Right lung (tissue), 5 donors: ENCODE measurements around the gene EDEM3. TPM values are rescaled to one million over a fixed set of nuclear protein-coding genes. Genes with fewer than 3 reads are reported as not detected.
"Not testable (repeated sequence)": the region's sequence is repeated elsewhere in the genome, so short reads cannot be mapped to it uniquely, and the experiment has no call there.

Source experiments
- DNase-seq, 2 donors: peaks; one replicate each; pipeline ENCODE4 v3.0.0-alpha.2; 2013
- polyA plus RNA-seq, 5 donors: library from polyadenylated mRNA; unstranded; fragments of 120-200 nt; gene quantifications; one replicate each; pipeline versions ENCODE4 v1.2.1 to v1.2.3, GENCODE V29; 2013; ENCODE audit warnings: inconsistent platforms in 1 of 5, low replicate concordance in 1 of 5; ENCODE audit not compliant: insufficient read length in 5 of 5, insufficient read depth in 1 of 5

Gene EDEM3
- polyA plus RNA-seq, 5 donors: 24.8 to 37.6 (median 33.8) TPM

DNA sequence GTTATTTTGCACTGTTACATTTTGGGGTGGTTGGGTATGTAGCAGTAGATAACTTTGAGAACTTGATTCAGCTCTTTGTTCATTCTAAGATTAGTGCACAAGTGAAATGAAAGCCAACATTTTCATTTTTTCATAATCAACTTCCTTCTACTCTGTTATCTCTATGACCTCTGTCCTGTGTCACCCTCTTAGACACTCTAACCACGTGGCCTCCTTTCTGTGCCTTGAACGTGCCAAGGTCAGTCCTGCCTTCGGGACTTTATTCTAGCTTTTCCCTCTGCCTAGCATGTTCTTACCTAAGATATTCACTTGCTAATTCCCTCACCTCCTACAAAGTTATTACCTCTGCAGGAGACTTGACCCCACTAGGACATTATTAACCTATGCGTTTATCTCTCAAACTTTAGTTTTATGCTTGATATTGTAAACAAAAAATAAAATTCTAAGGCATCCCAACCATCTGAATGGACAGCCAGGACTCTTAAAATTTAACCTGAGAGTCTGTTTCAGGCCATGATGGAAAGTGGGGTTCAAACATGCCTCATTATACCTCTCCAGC lies 19.2 kb upstream of the EDEM3 start:
- DNase-seq: no peak

DNA sequence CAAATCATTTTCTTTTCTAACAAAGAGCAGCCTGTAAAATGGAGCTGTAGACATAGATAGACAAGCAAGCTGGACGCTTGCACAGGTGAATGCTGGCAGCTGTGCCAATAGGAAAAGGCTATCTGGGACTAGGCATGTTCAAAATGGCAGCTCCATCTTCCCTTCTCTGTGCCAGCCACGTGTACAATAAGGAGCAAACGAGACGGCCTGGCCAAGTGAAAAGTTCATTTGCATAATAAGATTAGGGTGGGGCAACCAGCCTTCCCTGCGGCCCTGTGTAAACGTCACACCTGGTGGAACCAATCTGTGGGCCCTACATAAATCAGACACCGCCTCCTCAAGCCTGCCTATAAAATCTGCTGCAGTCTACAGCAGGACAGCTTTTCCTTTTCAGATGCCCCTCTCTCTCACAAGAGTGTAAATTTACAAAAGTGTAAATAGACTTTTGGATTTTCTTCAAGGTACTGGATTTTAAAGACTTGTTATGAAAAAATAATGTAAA lies 16.6 kb upstream of the EDEM3 start:
- DNase-seq: no peak

DNA sequence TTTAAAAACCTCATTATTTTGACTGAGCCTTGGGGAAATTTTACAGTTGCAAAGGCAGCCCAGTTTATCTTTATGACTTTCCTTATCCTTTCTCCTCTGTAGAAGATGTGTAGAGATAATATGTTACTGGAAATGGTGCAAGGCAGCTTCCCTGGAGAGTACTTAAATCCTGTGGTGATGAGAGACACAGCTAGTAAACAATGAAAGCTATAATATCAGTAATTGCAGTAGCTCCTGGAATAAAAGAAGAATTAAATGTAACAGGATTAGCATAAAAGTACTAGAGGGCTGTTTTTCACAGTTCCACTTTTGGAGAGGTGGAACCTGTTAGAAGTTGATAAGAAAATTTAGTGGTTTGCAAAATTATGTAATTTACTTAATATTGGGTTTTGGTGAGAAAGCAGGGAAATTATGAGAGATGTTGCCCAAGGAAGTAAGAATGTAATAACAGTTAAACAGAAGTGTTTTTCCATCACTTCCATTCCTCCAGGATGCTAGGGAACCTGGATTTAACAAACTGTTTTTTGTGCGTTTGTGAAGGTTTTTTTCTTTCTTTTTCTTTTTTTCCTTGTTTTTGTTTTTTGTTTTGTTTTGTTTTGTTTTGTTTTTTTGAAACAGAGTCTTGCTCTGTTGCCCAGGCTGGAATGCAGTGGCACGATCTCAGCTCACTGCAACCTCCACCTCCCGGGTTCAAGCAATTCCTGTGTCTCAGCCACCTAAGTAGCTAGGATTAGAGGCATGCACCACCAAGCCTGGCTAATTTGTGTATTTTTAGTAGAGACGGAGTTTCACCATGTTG lies 15.7 kb upstream of the EDEM3 start:
- no peak for DNase-seq

DNA sequence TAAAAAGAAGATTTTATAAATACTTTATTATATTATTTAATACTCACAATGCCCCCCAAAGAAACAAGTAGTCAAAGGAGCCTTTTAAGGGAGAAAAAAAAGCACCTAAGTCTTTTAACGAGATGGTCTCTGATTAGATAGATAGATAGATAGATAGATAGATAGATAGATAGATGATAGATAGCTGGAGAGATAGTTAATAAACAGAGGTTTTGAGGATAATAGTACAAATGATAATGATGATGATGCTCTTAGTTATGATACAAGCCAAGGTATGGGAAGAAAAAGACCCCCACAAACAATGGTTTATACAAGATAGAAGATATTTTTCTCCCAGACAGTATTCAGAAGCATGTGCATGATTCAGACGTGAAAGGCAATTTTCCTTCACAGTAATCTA lies 14.6 kb upstream of the EDEM3 start:
- no peak for DNase-seq

DNA sequence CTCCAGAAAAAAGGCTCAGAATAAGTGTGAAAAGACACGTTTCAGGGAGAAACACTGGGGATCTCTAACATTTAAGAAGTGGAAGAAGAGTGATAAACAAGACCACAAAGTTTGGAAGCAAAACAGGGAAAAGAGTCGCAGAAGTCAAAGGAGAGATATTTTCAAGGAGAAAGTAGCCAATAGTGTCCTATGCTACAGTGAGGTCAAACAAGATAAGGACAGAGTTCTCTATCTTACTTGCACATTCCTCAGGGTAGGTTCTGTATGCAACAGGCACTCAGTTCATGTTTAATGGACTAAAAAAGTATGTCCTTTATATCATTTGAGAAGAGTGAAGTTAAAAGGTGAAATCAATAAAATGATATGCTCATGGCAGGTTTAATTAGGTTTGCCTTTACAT lies 13.8 kb upstream of the EDEM3 start:
- no peak for DNase-seq

DNA sequence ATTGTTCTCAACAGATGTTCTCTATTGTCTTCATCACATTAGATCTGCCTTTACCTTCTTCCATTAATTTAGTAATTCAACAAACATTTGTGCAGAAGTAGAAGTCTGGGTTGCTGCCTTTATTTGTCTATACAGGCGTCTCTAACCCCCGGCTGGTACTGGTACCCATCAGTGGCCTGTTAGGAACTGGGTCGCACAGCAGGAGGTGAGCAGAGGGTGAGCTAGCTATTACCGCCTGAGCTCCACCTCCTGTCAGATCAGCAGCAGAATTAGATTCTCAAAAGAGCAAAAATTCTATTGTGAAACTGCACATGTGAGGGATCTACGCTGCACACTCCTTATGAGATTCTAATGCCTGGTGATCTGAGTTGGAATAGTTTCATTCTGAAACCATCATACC lies 12.9 kb upstream of the EDEM3 start:
- DNase-seq: no peak

DNA sequence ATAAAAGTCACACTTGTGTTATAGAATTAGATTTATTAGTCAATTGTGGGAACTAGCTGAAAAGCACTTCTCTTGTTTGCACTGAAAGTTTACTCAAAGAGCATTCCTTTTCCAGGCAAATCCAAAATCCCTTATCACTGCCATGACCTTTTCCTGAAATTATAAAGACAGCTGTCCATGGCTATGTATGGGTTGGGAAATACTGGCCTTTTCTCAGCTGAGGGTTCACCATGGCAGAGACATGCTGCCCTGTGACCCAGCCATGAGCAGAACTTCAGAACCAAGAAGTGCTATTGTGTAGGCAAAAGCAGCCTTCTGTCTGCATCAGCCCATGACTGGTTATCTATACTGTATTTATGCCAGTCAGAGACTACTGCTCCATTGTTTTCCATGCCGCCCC lies 9.8 kb upstream of the EDEM3 start:
- no peak for DNase-seq

DNA sequence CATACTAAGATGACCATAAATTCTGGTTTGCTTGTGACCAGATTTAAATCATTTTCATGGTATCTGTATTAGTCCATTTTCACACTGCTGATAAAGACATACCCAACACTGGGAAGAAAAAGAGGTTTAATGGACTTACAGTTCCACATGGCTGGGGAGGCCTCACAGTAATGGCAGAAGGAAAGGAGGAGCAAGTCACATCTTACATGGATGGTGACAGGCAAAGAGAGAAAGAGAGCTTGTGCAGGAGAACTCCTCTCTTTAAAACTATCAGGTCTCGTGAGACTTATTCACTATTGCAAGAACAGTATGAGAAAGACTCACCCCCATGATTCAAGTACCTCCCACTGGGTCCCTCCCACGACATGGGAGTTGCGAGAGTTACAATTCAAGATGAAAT lies 8.9 kb upstream of the EDEM3 start:
- DNase-seq: not testable (repeated sequence)

DNA sequence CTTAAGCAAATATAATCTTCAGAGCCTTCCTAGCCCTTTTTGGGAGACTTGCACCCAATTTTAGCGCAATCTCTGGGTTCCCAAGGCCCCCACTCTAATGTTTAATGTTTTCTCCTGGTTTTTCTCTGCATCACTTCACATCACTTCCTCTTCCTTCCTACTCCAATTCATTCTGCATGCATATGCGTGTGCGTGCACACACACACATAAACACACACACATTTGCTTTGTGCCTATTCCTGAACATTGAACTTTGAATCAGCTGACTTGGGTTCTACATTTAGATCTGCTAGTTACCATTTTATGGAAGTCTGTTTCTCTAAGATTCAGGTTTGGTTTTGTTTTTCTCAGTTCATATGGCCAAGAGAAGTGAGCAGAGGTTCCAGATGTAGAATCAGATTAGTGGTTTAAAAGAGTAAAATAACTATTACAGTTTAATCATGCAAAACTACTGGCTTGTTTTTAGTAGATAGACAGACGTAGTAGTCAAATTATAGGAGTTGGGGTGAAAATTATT lies 7.4 kb upstream of the EDEM3 start:
- no peak for DNase-seq

DNA sequence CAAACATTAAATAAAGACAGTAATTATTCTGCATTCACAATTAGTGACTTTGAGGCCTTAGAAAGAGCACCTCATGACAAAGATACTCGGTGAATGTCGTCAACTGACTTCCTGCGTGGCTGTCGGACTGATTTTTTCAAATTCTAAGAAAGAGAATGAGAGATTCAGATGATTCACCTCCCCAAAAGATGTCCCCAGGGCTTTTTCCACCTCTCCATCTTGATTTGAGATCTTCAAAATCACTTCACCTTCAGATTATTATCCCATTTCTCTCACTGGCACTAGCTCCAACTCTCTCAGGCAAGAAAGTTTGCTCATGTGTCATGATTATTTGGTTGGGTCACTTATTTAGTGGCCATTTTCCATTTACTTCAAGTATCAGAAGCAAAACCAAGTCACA lies 5.0 kb upstream of the EDEM3 start:
- no peak for DNase-seq

DNA sequence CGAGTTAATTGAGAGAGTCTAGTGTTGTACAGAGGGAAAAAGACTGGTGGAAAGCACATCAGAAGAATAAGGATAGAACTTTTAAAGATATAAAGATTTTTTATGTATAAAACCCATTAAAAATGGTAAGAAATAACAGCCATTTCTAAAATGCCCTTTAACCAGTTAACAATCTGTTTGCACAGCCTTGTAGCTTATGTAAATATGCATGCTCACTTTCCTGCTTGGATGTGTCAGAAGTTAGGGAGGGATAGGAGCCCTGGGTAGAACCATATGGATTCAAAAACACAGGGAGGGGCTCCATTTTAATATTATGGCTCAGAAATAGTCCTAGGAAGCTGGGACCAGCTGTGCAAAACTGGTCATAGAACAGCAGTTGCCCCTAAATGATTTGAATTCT lies 4.5 kb upstream of the EDEM3 start:
- no peak for DNase-seq

DNA sequence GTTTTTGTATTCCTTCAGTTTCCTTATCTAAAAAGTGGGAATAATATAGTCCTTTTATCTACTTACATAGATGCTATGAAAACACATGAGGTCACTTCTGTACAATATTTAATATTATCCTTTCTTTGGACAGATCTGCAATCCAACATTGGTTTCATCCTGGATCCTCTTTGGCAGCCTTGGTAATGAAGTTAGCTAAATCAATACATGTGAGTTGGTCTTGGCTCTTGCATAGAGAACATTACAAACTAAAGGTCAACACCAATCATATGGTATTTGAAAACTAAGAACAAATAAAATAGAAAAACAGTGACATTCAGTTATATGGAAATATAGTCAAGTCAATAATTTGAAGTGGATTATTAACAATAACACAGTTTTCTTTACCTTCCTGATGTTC lies 3.2 kb upstream of the EDEM3 start:
- no peak for DNase-seq

DNA sequence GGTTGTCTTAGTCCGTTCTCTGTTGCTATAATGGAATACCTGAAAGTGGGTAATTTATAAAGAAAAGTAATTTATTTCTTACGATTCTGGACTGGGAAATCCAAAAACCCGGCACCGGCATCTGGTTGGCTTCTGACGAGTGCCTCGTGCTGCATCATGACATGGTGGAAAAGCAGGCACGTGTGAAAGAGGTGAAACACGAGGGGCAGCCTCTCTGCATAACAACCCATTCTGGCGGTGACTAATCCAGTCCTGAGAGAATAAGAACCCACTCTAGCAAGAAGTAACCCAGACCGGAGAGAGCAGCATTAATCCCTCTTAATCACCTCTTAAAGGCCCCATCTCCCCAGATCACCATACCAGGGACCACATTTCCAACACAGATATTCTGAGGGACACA lies 2.7 kb upstream of the EDEM3 start:
- DNase-seq: no peak

DNA sequence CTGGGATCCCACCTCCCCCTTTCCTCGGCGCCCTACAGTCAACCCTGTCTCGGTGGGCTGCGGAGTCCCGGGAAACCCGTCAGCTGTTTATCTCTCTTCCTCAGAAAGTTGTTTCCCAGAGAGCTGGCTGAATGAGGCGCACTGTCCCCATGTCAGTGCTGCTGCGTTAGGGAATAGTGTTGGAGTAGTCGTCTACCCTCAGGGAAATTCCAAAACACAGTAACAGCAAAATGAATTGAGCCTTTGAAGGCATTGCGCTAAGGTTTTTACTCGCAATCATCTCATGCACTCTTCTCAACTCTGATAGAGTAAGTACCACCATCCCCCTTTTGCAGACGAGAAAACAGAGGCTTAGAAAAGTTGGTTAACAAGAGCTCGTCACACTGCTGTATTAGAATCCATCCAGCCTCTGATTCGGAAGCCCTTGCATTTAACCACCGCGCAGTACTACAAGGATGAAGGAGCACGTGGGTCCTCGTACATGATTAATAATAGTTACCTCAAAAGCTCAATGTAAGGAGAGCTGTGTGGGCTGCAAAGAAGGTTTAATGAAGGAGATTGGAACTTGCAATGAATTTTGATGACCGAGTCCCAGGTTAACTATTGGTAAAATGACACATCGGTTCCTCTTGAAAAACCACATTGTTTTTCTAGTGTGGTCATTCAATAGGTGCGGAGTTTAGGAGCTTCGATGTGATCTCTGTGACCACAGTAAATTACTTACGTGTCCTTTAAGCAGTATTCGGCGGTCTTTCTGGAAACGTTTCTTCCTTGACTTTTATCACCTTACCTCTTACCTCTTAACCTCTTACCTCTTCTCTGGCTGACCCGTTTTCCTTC lies 788 bp upstream of the EDEM3 start:
- DNase-seq: peak in 1 of 2 donors; percentile 12

DNA sequence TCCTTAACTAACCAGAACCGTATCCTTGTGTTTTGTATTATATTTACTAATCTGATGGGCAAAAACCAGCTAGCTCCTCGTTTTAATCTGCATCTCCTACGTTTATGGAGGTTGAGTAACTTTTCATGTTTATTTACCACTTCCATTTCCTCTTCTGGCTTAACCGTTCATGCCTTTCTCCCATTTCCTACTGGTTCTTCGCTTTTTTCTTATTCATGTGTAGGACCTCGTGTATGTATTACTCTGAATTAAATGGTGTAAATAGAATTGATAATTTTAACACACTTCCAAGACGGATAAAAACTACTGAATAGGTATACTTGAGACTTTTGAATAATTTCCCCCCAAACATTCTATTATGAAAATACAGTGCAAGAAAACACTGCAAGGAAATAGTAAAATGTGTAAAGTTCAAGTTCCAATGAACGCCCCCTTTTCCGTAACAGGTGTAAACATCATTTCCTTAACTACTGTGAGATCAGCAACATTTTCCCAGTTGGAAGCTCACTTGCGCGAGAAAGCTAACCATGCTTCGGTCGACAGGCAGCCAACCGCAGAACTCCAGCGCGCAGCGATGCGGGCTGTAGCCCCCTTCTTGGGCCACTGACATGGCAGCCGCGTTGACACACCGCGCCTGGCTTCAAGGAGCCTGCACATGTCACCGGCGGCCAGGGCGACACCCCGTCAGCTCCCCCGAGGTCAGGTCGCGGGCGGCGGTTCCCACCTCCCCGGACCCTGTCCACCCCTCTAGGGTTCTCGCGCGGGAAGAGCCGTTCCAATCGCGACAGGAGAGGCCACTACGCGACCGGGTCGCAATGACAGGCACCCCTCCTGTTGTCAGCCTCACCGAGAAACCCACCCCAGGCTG lies 816 bp downstream of the EDEM3 start:
- peak in 1 of 2 donors; percentile 30 for DNase-seq

DNA sequence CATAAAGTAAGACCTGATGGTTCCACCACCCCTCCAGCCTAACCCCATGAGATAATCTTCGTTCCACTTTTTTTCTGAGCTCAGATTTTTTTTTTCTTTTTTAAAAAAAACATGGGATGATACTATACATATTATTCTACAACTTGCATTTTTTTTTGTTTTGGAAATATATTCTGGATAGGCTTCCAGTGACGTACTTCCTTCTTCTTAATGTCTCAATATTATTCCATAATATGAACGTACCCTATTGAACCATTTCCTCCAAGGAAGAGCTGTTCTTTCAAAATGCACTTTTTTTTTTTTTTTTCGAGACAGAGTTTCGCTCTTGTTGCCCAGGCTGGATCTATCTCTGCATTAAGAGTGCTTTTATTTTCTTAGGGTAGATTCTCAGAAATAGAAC lies 1.5 kb downstream of the EDEM3 start:
- DNase-seq: no peak

DNA sequence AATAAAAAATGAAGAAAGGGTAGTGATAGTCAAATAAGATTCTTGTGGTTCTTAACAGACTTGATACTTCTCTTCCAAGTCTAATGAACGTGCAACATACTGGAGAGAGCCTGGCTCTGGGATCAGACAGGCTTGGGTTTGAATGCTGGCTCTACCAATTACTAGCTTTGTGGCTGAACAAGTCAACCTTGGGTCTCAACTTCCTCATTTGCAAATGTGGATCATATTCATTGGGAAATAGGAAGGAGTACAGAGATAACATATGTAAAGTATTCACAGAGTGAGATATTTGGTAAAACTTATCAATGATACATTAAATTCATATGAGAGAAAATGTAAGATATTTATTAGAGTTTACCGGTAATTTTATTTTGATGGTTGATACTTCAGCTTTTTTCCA lies 2.0 kb downstream of the EDEM3 start:
- DNase-seq: no peak

DNA sequence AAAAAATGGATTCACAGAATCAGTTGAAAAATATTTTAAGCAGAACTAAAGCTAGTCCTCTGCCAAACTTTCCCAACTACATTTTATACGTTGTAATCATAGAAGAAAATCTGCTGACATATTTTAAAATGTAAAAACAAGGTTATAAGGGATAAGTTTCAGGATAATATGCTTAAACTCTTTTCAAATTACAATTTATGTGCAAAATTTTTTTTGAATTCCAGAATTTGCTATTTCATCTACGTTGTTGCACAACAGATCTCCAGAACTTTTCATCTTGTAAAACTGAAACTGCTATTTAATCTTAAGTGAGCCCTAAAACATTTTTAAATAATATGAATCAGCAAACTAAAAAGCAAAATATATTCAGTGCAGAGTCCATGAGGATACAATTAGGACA lies 5.9 kb downstream of the EDEM3 start:
- peak in 1 of 2 donors; percentile 5 for DNase-seq

DNA sequence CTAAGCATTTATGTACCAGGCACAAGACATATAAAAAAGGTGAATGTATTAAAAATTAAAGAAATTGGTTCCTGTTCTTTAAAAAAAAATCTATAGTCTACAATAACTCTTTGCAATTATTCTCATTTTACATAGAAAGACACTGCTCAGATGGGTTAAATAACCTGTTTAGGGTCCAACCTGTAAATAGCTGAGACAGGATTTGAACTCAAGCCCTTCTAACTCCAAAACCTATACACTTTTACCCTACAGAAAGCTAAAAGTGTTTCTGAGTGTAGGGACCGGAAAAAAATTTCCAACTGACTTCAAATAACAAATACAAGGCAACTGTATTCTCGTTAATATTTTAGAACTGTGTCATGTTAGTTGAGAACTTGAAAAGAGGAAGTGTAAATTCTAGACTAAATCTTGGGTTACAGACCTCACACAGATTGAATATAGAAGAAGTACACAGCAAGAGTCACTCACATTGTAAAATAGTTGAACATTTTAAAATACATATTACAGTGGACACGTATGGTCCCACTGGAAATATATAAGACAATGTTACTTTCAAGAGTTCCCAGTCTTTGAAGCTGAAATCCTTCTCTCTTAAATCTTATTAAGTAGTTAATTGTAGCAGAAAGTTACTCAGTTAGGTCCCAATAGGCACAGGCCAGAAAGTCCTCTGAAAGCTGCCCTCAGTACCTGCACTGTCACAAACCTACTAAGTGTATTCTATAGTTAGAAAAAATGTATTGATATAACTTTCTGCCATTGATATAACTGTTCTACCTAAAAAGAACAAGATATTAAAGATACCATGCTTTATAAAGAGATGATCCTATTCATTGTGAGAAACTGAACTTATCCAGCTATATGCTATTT lies 7.3 kb downstream of the EDEM3 start:
- no peak for DNase-seq

DNA sequence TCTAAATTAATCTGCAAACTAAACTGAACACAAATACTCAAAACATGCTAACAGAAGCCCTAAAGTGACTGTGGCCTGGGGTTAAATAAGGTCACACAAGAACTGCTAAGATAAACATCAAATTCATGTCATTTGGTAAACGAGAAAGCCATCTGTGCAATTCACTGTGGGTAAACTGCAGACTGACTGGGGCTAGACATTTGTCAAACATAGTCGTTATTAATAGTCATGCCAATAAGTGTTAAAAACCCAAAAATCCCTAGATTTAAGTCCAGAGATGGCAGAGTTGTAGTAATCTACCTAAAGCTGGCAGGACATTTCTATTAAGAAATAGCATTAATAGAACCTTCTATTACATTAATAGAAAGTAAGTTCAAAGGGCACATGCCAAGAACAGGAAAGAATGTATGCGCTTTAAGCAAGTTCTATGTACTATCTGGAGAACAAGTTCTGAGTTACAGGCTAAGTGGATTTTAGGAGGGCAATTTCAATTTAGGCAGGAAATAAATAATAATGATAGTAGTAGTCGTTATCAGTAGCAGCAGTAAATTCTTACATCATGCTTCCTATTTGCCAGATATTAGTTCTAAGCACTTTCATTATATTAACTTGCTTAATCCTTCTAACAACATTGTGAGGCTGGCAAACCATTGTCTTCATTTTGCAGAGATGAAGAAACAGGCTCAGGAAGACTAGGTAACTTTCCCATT lies 8.6 kb downstream of the EDEM3 start:
- no peak for DNase-seq
